Testis (tissue), 2 donors: ENCODE measurements around the gene DPP6.

Source experiments
- CTCF ChIP-seq, 3 experiments: fragments of 450-650 bp in 2 of 3; fragments of 200-600 bp in 1 of 3; sonication (generic) in 1 of 3; IDR thresholded peaks; one replicate each; pipeline ENCODE4 v1.5.1; 2016 to 2019; ENCODE audit warnings: antibody characterized with exemption in 3 of 3, mild to moderate bottlenecking in 2 of 3, moderate library complexity in 1 of 3
- POLR2A ChIP-seq: fragments of 450-650 bp; IDR thresholded peaks from one replicate; pipeline ENCODE4 v1.6.1; 2017; ENCODE audit warnings: antibody characterized with exemption, mild to moderate bottlenecking, moderate library complexity

- no peak for TF ChIP-seq POLR2A
- no peak for TF ChIP-seq CTCF (IDR thresholded peaks at IDR 0.05)
Observed at GRCh38 chr7:154827007-154827406, 774.8 kb downstream of the DPP6 start.
